A549 treated with Hydrocortisone at 1 μM for 4 hours (cell line): ENCODE measurements around the gene OR6C3. TPM values are rescaled to one million over a fixed set of nuclear protein-coding genes. Genes with fewer than 3 reads are reported as not detected.

ENCODE experiments used
- total RNA-seq: library from RNA; stranded (reverse); fragments of 200-300 nt; extraction: Qiagen RNA extraction; gene quantifications from 5 replicates; pipeline ENCODE4 v1.2.3, GENCODE V29; 2022

OR6C3 gene
- not detected in 5 replicates for total RNA-seq

GRCh38 chr12:55330446-55330845 is at the start of gene OR6C3:
Gene OR6C3 (plus strand): TSS chr12:55330746. CDS start chr12:55331701, 955 bp downstream.

GRCh38 chr12:55296469-55296868 is 34.1 kb upstream of the OR6C3 start, which contains the start of gene OR6C6:
Gene OR6C6 (minus strand): TSS chr12:55296569. CDS start chr12:55295232, 1,337 bp downstream.

GRCh38 chr12:55314043-55314442 is 16.5 kb upstream of the OR6C3 start, which contains the start of gene OR6C1:
Gene OR6C1 (plus strand): TSS chr12:55314343. CDS start chr12:55320600, 6,257 bp downstream.

GRCh38 chr12:55362675-55363074 is 32.1 kb downstream of the OR6C3 start, which contains the start of gene OR6C75:
Gene OR6C75 (plus strand): TSS chr12:55362975. CDS start chr12:55365111, 2,136 bp downstream.

Other genes with a start within 250 kb of the OR6C3 start
- gene OR9K2, start 204.3 kb upstream of the OR6C3 start, total RNA-seq = not detected in 5 replicates
- gene OR10A7, start 109.7 kb upstream of the OR6C3 start, total RNA-seq = not detected in 5 replicates
- not detected in 5 replicates for gene OR6C74, start 86.1 kb upstream of the OR6C3 start, total RNA-seq
- not detected in 5 replicates for gene OR6C6, start 34.2 kb upstream of the OR6C3 start, total RNA-seq
- gene OR6C1, start 16.4 kb upstream of the OR6C3 start, total RNA-seq = not detected in 5 replicates
- not detected in 5 replicates for gene OR6C75, start 32.2 kb downstream of the OR6C3 start, total RNA-seq
- not detected in 5 replicates for gene OR6C65, start 69.8 kb downstream of the OR6C3 start, total RNA-seq
- not detected in 5 replicates for gene OR6C76, start 95.5 kb downstream of the OR6C3 start, total RNA-seq
- gene OR6C2, start 113.3 kb downstream of the OR6C3 start, total RNA-seq = not detected in 5 replicates
- not detected in 5 replicates for gene OR6C70, start 139.4 kb downstream of the OR6C3 start, total RNA-seq
- not detected in 5 replicates for gene OR6C68, start 161.6 kb downstream of the OR6C3 start, total RNA-seq
- not detected in 5 replicates for gene OR6C4, start 218.9 kb downstream of the OR6C3 start, total RNA-seq
- not detected in 5 replicates for gene OR2AP1, start 241.7 kb downstream of the OR6C3 start, total RNA-seq